ENCODE data around the gene PLEKHJ1. TPM values are rescaled to one million over a fixed set of nuclear protein-coding genes. Genes with fewer than 3 reads are reported as not detected.

Gene PLEKHJ1
- total and polyA plus RNA-seq, 9 of the 15 experiments (the other 6 are each of a cell fraction or from before 2014, with no cell fraction given), result 1.5 to 188 (median 63.9) TPM

DNA sequence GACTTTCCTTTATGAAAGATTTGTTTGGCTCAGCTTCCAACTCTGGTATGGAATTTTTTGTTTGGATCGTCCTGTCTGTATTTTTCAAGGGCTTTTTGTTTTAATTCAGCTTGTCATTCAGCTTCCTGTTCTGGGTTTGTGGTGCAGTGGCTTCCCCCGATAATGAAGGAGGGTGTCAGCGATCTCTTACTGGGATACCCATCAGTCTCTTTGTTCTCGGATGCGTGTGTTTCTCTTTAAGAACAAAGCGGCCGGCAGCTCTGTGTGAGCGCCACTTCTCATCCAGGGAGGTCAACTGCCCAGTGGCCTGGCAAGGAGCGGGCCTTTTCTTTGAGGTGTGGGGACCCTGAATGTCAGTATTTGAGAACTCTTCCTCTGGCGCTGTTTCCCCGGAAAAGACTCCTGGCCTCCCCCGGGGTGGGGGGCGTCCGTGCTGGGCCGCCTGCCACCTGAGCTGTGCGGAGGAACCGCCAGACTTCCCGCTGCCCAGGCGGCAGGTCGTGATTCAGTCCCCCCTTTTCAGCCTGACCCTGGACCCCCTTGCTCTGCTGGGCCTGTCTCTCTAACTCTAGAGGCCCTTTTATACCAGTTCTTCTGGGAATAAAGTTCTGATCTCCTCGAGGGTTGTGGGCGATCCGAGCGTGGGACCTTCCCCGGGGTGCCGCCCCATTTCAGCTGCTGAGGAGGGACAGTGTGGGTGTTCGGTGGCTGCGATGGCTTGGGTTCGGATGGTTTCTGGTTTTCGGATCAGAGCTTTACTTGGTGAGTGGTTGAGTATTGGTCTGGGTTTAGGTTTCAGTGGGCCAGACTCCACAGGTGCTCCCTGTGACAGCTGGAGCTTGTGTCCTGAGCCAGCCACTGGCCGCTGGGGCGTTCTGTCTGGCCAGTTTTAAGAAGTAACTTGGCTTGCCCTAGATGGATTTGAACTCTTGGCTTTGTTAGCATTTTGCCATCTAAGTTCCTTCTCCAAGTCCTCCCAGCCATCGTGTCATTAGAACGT lies 3.9 kb upstream of the PLEKHJ1 start (continued):
- TF ChIP-seq, protein P1, sequence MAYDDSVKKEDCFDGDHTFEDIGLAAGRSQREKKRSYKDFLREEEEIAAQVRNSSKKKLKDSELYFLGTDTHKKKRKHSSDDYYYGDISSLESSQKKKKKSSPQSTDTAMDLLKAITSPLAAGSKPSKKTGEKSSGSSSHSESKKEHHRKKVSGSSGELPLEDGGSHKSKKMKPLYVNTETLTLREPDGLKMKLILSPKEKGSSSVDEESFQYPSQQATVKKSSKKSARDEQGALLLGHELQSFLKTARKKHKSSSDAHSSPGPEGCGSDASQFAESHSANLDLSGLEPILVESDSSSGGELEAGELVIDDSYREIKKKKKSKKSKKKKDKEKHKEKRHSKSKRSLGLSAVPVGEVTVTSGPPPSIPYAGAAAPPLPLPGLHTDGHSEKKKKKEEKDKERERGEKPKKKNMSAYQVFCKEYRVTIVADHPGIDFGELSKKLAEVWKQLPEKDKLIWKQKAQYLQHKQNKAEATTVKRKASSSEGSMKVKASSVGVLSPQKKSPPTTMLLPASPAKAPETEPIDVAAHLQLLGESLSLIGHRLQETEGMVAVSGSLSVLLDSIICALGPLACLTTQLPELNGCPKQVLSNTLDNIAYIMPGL (CRISPR knock-in tag; IDR thresholded peaks at IDR 0.05), result no peak
- TF ChIP-seq, protein P2, sequence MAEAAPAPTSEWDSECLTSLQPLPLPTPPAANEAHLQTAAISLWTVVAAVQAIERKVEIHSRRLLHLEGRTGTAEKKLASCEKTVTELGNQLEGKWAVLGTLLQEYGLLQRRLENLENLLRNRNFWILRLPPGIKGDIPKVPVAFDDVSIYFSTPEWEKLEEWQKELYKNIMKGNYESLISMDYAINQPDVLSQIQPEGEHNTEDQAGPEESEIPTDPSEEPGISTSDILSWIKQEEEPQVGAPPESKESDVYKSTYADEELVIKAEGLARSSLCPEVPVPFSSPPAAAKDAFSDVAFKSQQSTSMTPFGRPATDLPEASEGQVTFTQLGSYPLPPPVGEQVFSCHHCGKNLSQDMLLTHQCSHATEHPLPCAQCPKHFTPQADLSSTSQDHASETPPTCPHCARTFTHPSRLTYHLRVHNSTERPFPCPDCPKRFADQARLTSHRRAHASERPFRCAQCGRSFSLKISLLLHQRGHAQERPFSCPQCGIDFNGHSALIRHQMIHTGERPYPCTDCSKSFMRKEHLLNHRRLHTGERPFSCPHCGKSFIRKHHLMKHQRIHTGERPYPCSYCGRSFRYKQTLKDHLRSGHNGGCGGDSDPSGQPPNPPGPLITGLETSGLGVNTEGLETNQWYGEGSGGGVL (CRISPR knock-in tag; IDR thresholded peaks at IDR 0.05), result no peak
- TF ChIP-seq ETV1 (tag; conservative IDR thresholded peaks at IDR 0.05; ENCODE audit: low read depth), result no peak
- TF ChIP-seq SMAD1 (IDR thresholded peaks at IDR 0.05; ENCODE audit: low read depth, low read length, partially characterized antibody), result no peak
- peak; percentile 53 for TF ChIP-seq RBFOX2 (IDR thresholded peaks at IDR 0.05; ENCODE audit: low read depth, low read length)
- no peak for TF ChIP-seq STAT5A (IDR thresholded peaks at IDR 0.05; ENCODE audit: borderline replicate concordance, low read length)
- TF ChIP-seq FOSL1 (tag; conservative IDR thresholded peaks at IDR 0.05), result no peak
- TF ChIP-seq, protein P3, sequence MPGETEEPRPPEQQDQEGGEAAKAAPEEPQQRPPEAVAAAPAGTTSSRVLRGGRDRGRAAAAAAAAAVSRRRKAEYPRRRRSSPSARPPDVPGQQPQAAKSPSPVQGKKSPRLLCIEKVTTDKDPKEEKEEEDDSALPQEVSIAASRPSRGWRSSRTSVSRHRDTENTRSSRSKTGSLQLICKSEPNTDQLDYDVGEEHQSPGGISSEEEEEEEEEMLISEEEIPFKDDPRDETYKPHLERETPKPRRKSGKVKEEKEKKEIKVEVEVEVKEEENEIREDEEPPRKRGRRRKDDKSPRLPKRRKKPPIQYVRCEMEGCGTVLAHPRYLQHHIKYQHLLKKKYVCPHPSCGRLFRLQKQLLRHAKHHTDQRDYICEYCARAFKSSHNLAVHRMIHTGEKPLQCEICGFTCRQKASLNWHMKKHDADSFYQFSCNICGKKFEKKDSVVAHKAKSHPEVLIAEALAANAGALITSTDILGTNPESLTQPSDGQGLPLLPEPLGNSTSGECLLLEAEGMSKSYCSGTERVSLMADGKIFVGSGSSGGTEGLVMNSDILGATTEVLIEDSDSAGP (CRISPR knock-in tag; IDR thresholded peaks at IDR 0.05), result peak; percentile 80
- no peak for TF ChIP-seq MEF2A (IDR thresholded peaks at IDR 0.05; ENCODE audit: control insufficient read depth, low read depth, low read length)
- no peak for TF ChIP-seq HNRNPUL1 (IDR thresholded peaks at IDR 0.05; ENCODE audit: low read length)
- TF ChIP-seq, protein P4, sequence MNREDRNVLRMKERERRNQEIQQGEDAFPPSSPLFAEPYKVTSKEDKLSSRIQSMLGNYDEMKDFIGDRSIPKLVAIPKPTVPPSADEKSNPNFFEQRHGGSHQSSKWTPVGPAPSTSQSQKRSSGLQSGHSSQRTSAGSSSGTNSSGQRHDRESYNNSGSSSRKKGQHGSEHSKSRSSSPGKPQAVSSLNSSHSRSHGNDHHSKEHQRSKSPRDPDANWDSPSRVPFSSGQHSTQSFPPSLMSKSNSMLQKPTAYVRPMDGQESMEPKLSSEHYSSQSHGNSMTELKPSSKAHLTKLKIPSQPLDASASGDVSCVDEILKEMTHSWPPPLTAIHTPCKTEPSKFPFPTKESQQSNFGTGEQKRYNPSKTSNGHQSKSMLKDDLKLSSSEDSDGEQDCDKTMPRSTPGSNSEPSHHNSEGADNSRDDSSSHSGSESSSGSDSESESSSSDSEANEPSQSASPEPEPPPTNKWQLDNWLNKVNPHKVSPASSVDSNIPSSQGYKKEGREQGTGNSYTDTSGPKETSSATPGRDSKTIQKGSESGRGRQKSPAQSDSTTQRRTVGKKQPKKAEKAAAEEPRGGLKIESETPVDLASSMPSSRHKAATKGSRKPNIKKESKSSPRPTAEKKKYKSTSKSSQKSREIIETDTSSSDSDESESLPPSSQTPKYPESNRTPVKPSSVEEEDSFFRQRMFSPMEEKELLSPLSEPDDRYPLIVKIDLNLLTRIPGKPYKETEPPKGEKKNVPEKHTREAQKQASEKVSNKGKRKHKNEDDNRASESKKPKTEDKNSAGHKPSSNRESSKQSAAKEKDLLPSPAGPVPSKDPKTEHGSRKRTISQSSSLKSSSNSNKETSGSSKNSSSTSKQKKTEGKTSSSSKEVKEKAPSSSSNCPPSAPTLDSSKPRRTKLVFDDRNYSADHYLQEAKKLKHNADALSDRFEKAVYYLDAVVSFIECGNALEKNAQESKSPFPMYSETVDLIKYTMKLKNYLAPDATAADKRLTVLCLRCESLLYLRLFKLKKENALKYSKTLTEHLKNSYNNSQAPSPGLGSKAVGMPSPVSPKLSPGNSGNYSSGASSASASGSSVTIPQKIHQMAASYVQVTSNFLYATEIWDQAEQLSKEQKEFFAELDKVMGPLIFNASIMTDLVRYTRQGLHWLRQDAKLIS (CRISPR knock-in tag; IDR thresholded peaks at IDR 0.05), result no peak

Data from K562 (cell line).